Trophoblast cell (in vitro differentiated cells and primary cell): ENCODE results near the gene TEX14.

Source experiments
- DNase-seq, 2 donors: peaks; one replicate each; pipeline ENCODE4 v3.0.0-alpha.2; 2016
- H2AFZ ChIP-seq: 2 replicates; pipeline ENCODE4 v1.6.1; 2013; ENCODE audit warnings: low read length, moderate library complexity, mild to moderate bottlenecking; ENCODE audit not compliant: insufficient read depth, poor library complexity
- H2AK5ac ChIP-seq: 2 replicates; pipeline ENCODE4 v1.6.1; 2013; ENCODE audit warnings: mild to moderate bottlenecking, low read length
- H2BK120ac ChIP-seq: 2 replicates; pipeline ENCODE4 v1.6.1; 2013; ENCODE audit warnings: low read length, mild to moderate bottlenecking, moderate library complexity; ENCODE audit not compliant: insufficient read depth, poor library complexity
- H2BK12ac ChIP-seq: 2 replicates; pipeline ENCODE4 v1.6.1; 2013; ENCODE audit warnings: mild to moderate bottlenecking, low read length, moderate library complexity
- H2BK5ac ChIP-seq: 2 replicates; pipeline ENCODE4 v1.6.1; 2013; ENCODE audit warnings: low read length, low read depth, moderate library complexity, mild to moderate bottlenecking; ENCODE audit not compliant: poor library complexity
- H3K14ac ChIP-seq: 2 replicates; pipeline ENCODE4 v1.6.1; 2013; ENCODE audit warnings: mild to moderate bottlenecking, low read length
- H3K18ac ChIP-seq: 2 replicates; pipeline ENCODE4 v1.6.1; 2013; ENCODE audit warnings: mild to moderate bottlenecking, low read length
- H3K23ac ChIP-seq: 2 replicates; pipeline ENCODE4 v1.6.1; 2013; ENCODE audit warnings: low read length
- H3K27ac ChIP-seq: 2 replicates; pipeline ENCODE4 v1.5.1; 2013; ENCODE audit warnings: low read depth, mild to moderate bottlenecking, inconsistent platforms, low read length, moderate library complexity
- H3K27me3 ChIP-seq: 2 replicates; pipeline ENCODE4 v1.6.1; 2013; ENCODE audit warnings: inconsistent platforms, mild to moderate bottlenecking, low read length, moderate library complexity; ENCODE audit not compliant: insufficient read depth
- H3K36me3 ChIP-seq, 2 experiments: 1 replicate in 1 of 2; 2 replicates in 1 of 2; pipeline ENCODE4 v1.6.1; 2013; ENCODE audit warnings: low read length in 2 of 2, mild to moderate bottlenecking in 2 of 2, moderate library complexity in 1 of 2; ENCODE audit not compliant: insufficient read depth in 2 of 2, control insufficient read depth in 1 of 2
- H3K4ac ChIP-seq: 2 replicates; pipeline ENCODE4 v1.6.1; 2013; ENCODE audit warnings: low read depth, mild to moderate bottlenecking, low read length, moderate library complexity
- H3K4me1 ChIP-seq, 2 experiments: 1 replicate in 1 of 2; 2 replicates in 1 of 2; pipeline ENCODE4 v1.6.1; 2013; ENCODE audit warnings: low read length in 2 of 2, mild to moderate bottlenecking in 2 of 2, moderate library complexity in 1 of 2; ENCODE audit not compliant: insufficient read depth in 2 of 2, control insufficient read depth in 1 of 2
- H3K4me2 ChIP-seq: 2 replicates; pipeline ENCODE4 v1.6.1; 2013; ENCODE audit warnings: inconsistent platforms, mild to moderate bottlenecking, low read length, moderate library complexity
- H3K4me3 ChIP-seq: 2 replicates; pipeline ENCODE4 v1.5.1; 2013; ENCODE audit warnings: mild to moderate bottlenecking, low read depth, low read length, inconsistent platforms
- H3K79me1 ChIP-seq: one replicate; pipeline ENCODE4 v1.6.1; 2013; ENCODE audit warnings: low read length
- H3K79me2 ChIP-seq: 2 replicates; pipeline ENCODE4 v1.6.1; 2013; ENCODE audit warnings: low read length, mild to moderate bottlenecking; ENCODE audit not compliant: control insufficient read depth, insufficient read depth, poor library complexity
- H3K9ac ChIP-seq: 2 replicates; pipeline ENCODE4 v1.6.1; 2013; ENCODE audit warnings: mild to moderate bottlenecking, low read length
- H3K9me3 ChIP-seq: 2 replicates; pipeline ENCODE4 v1.6.1; 2013; ENCODE audit warnings: low read depth, mild to moderate bottlenecking, control low read depth, inconsistent platforms, low read length; ENCODE audit not compliant: insufficient read depth
- H4K12ac ChIP-seq: 2 replicates; pipeline ENCODE4 v1.6.1; 2013; ENCODE audit warnings: low read depth, mild to moderate bottlenecking, low read length, moderate library complexity
- H4K8ac ChIP-seq: 2 replicates; pipeline ENCODE4 v1.6.1; 2013; ENCODE audit warnings: low read depth, mild to moderate bottlenecking, low read length, moderate library complexity
- H4K91ac ChIP-seq: one replicate; pipeline ENCODE4 v1.6.1; 2013; ENCODE audit warnings: low read depth, mild to moderate bottlenecking, low read length, moderate library complexity
- WGBS: extraction: QIAGEN DNeasy Blood & Tissue Kit; methylation state at CpG from one replicate; pipeline ENCODE4 v1.1.7; 2013; ENCODE audit warnings: missing lambda C conversion rate; ENCODE audit not compliant: insufficient read length, insufficient coverage; ENCODE audit errors: extremely low coverage; 5-methylcytosine and 5-hydroxymethylcytosine counted together

The TEX14 gene

DNA sequence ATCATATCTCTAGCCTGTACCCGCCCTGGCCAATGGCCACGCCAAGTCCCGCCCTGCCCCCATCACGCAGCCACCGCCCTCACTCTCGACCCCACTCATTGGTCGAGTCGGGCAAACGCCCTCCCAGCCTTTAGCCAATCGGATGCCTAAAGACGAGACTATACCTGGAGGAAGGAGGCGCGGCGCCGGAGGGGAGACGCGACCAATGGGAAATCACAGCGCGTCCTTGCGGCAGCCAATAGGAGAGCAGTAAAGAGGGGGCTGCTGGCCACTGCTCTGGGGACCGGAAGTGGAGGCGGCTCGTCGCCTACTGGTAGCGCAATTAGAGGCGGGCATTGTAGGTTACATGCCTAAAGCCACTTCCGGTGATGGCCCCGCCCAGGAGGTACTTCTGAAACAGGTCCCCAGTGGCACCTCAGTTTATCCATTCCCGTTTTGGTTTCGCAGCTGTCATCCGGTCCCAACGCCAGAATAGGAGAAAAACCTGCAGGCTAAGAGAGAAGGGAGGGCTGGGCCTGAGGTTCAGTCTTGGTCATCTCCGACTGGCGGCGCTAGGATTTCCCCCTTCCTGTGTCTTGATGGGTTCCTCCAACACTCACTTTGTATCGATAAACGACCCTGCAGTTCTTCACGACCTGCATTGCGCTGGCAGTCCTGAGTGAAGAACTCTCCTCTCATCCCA is 173.8 kb downstream of the TEX14 start:
- no peak overlapping the region for H3K18ac ChIP-seq
- peak overlapping the region; percentile 78 for H4K8ac ChIP-seq
- H4K12ac ChIP-seq, result no peak overlapping the region
- no CpG with 5 or more reads among the region's 39 CpGs for WGBS
- H3K9me3 ChIP-seq, result no peaks in the 10 kb centered on the region
- peaks cover 9 to 20% of the 10 kb centered on the region in 2 experiments for H3K4me1 ChIP-seq
- peak overlapping the region; percentile 81 for H3K4me2 ChIP-seq
- H2BK5ac ChIP-seq, result peak overlapping the region; percentile 39
- no peak overlapping the region for H2AK5ac ChIP-seq
- peak overlapping the region; percentile 28 for H4K91ac ChIP-seq
- DNase-seq, result peak; percentile 100
- peaks cover 10% of the 10 kb centered on the region for H3K79me1 ChIP-seq
- no peaks in the 10 kb centered on the region for H3K36me3 ChIP-seq
- peak overlapping the region; percentile 72 for H3K27ac ChIP-seq
- no peak overlapping the region for H3K4ac ChIP-seq
- H3K23ac ChIP-seq, result no peak overlapping the region
- peak overlapping the region; percentile 78 for H3K4me3 ChIP-seq
- H3K79me2 ChIP-seq, result peaks cover 6% of the 10 kb centered on the region
- H2AFZ ChIP-seq, result peak overlapping the region; percentile 76
- no peaks in the 10 kb centered on the region for H3K27me3 ChIP-seq
- H3K14ac ChIP-seq, result no peak overlapping the region
- no peak overlapping the region for H2BK12ac ChIP-seq
- peak overlapping the region; percentile 77 for H3K9ac ChIP-seq
- no peak overlapping the region for H2BK120ac ChIP-seq

DNA sequence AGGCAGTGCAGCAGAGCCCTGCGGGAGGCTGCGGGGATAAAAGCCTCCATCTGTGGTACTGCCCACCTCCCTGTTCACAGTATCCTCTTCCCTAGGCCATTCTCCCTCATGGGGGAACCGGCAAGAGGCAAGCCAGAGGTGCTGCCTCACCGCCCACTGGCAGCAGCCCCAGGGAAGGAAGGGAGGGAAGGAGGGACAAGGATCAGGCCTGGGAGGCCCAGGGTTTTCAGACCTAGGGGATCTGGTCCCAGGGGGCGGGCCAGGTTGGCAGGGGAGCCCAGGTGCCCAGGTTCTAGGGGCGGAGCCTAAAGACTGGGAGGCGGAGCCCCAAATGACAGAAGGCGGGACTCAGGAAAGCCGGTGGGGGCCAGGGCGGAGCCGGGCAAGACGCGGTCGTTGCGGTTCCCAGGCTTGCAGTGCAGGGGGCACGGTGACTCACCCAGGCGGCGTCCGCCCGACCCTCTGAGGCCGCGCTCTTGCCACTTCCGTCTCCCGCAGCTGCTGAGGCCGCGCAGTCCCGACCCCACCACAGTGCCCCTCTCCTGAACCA is 174.4 kb downstream of the TEX14 start:
- no peak for DNase-seq
- Histone ChIP-seq H4K91ac (peak overlapping the region; percentile 52), H3K27me3 (no peaks in the 10 kb centered on the region), H3K79me1 (peaks cover 10% of the 10 kb centered on the region), H2BK12ac (peak overlapping the region; percentile 14), H4K8ac (peak overlapping the region; percentile 79), H3K23ac (no peak overlapping the region), H4K12ac (peak overlapping the region; percentile 27), H3K79me2 (peaks cover 6% of the 10 kb centered on the region), H3K9ac (peak overlapping the region; percentile 70), H3K14ac (peak overlapping the region; percentile 72), H2AFZ (peak overlapping the region; percentile 71), H3K27ac (peak overlapping the region; percentile 40), H3K4me1 (peaks cover 9 to 21% of the 10 kb centered on the region in 2 experiments), H3K9me3 (no peaks in the 10 kb centered on the region), H3K4ac (peak overlapping the region; percentile 43), H3K4me2 (peak overlapping the region; percentile 75), H2BK120ac (peak overlapping the region; percentile 14), H3K4me3 (peak overlapping the region; percentile 74), H3K36me3 (peaks cover 1 to 3% of the 10 kb centered on the region in 2 experiments), H3K18ac (peak overlapping the region; percentile 27), H2AK5ac (peak overlapping the region; percentile 12), H2BK5ac (peak overlapping the region; percentile 8)
- no CpG with 5 or more reads among the region's 27 CpGs for WGBS

DNA sequence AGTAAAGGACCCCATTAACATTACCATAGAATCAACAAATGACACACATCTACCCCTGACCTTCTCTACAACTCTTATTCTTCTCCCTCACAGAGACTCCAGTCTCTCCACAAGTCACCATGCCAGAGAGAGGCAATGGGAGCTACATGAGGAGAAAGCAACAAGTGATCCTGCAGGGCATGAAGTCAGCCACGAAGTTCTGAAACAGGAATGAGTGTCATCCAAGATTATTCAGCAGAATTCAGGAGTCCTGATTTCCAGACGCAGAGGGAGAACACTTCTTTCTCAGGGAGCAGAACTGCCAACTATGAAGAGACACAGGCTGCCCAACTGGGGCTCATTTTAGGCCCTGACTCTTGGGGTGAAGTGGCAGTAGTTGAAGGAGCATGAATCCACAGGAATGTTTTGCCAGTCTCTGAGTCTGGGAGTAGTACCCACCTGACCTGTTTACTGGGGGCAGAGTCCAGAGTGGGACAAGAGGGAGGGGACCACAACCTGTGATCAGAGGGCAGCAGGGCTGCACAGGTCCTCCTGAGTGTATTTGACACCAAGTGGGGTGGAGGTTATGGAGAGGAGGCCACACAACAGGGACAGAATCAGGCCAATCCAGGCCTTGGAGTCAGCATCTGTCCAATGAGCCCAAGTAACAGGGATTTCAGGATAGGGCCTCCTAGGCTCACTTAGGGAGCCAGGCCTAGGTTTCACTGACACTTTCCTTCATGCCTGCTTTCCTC is 175.0 kb downstream of the TEX14 start:
- Histone ChIP-seq H4K91ac (peak overlapping the region; percentile 52), H2AFZ (peak overlapping the region; percentile 71), H3K23ac (no peak overlapping the region), H3K14ac (peak overlapping the region; percentile 72), H2BK120ac (peak overlapping the region; percentile 14), H3K9me3 (no peaks in the 10 kb centered on the region), H2BK12ac (peak overlapping the region; percentile 14), H3K27ac (peak overlapping the region; percentile 40), H3K18ac (peak overlapping the region; percentile 27), H3K9ac (peak overlapping the region; percentile 70), H3K36me3 (peaks cover 6 to 7% of the 10 kb centered on the region in 2 experiments), H2AK5ac (peak overlapping the region; percentile 12), H3K79me1 (peaks cover 10% of the 10 kb centered on the region), H3K4me1 (peaks cover 9 to 21% of the 10 kb centered on the region in 2 experiments), H3K79me2 (peaks cover 6% of the 10 kb centered on the region), H3K4ac (peak overlapping the region; percentile 43), H3K4me2 (peak overlapping the region; percentile 75), H4K12ac (peak overlapping the region; percentile 27), H4K8ac (peak overlapping the region; percentile 79), H2BK5ac (no peak overlapping the region), H3K27me3 (no peaks in the 10 kb centered on the region), H3K4me3 (peak overlapping the region; percentile 74)
- no CpG with 5 or more reads among the region's 2 CpGs for WGBS
- no peak for DNase-seq

DNA sequence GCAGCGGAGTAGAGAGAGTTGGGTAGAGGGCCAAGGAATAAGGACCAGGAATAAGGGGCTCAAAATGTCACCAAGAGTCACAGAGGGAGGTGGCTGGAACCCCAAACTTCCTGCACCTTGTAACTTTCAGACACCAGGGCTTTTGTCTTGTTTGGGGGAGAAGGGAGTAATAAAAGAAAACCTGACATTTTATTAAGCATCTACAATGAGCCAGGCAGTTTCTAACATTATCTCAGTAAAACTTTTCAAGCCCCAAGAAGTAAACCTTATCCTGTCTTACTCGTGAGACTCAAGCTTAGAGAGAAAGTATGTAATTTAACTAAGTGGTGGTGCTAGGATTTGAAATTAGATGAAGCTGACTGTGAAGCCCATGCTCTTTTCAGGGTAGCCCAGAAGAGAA is 176.6 kb downstream of the TEX14 start:
- no peak for DNase-seq
- Histone ChIP-seq H3K18ac (no peak overlapping the region), H3K4me2 (no peak overlapping the region), H3K27me3 (no peaks in the 10 kb centered on the region), H3K79me1 (peaks cover 10% of the 10 kb centered on the region), H3K23ac (no peak overlapping the region), H2AFZ (no peak overlapping the region), H3K79me2 (peaks cover 6% of the 10 kb centered on the region), H3K14ac (no peak overlapping the region), H4K8ac (no peak overlapping the region), H3K36me3 (peaks cover 15 to 18% of the 10 kb centered on the region in 2 experiments), H3K27ac (no peak overlapping the region), H3K9me3 (no peaks in the 10 kb centered on the region), H4K91ac (no peak overlapping the region), H2BK5ac (no peak overlapping the region), H2BK12ac (no peak overlapping the region), H4K12ac (no peak overlapping the region), H2AK5ac (no peak overlapping the region), H3K4me1 (peaks cover 9 to 21% of the 10 kb centered on the region in 2 experiments), H3K4me3 (no peak overlapping the region), H3K9ac (no peak overlapping the region), H2BK120ac (no peak overlapping the region), H3K4ac (no peak overlapping the region)
- no CpG with 5 or more reads among the region's 2 CpGs for WGBS
